Psoas muscle (tissue), 8 donors: ENCODE data around the gene SIGLEC15. TPM values are rescaled to one million over a fixed set of nuclear protein-coding genes. Genes with fewer than 3 reads are reported as not detected.

Source experiments
- ATAC-seq, 4 donors: fragments of 200-7000 bp; cut with Tn5 transposase; one replicate each; pipeline ENCODE4 v1.9.1; 2020; ENCODE audit warnings: moderate library complexity in 3 of 4, mild to moderate bottlenecking in 2 of 4
- DNase-seq, 2 donors: peaks; one replicate each; pipeline ENCODE4 v3.0.0-alpha.2; 2020
- H3K27ac ChIP-seq: fragments of 200-600 bp; one replicate; pipeline ENCODE4 v1.8.0; 2022
- H3K27me3 ChIP-seq, 3 donors: fragments of 200-600 bp in 1 of 3; one replicate each; pipeline versions ENCODE4 v1.6.1 to v1.8.0; 2013 to 2022; ENCODE audit warnings: low read length in 2 of 3, mild to moderate bottlenecking in 2 of 3, moderate library complexity in 1 of 3; ENCODE audit not compliant: insufficient read depth in 3 of 3
- H3K36me3 ChIP-seq, 2 donors: fragments of 200-600 bp in 1 of 2; one replicate each; pipeline versions ENCODE4 v1.6.1 to v1.8.0; 2013 to 2022; ENCODE audit warnings: low read depth in 1 of 2, mild to moderate bottlenecking in 1 of 2, moderate library complexity in 1 of 2; ENCODE audit not compliant: insufficient read depth in 1 of 2
- H3K4me1 ChIP-seq: fragments of 200-600 bp; one replicate; pipeline ENCODE4 v1.8.0; 2022
- H3K4me3 ChIP-seq: fragments of 200-600 bp; one replicate; pipeline ENCODE4 v1.8.0; 2022; ENCODE audit warnings: mild to moderate bottlenecking
- H3K9me3 ChIP-seq: fragments of 200-600 bp; one replicate; pipeline ENCODE4 v1.8.0; 2022
- WGBS, 3 donors: extraction: QIAGEN DNeasy Blood & Tissue Kit; methylation state at CpG; one replicate each; pipeline versions ENCODE4 v1.1.6 to v1.1.7; 2013; 5-methylcytosine and 5-hydroxymethylcytosine counted together
- intact Hi-C, 2 donors: fragments of 100-400 bp; cut with DNase I; formaldehyde crosslinking; loops; one replicate each; pipeline versions ENCODE4 v1.11.0 to v1.14.2; 2022
- polyA plus RNA-seq, 3 donors: library from polyadenylated mRNA; stranded (reverse); fragments of 200-250 nt; gene quantifications; one replicate each; pipeline ENCODE4 v1.2.3, GENCODE V29; 2013
- total RNA-seq, 4 donors: library from RNA; stranded (reverse); fragmentation: NEBNext Ultra II Directional in 2 of 4; extraction: Animal tissue kit (Norgen Biotek cat#: 25700) in 2 of 4; gene quantifications; one replicate each; pipeline versions ENCODE4 v1.2.1 to v1.2.4, GENCODE V29; 2021 to 2023
- TF ChIP-seq, protein P1 (sequence below): fragments of 200-600 bp; IDR thresholded peaks from one replicate; pipeline ENCODE4 v1.8.0; 2022; ENCODE audit warnings: antibody characterized with exemption
- donor health status: healthy with polysubstance abuse.
- donor health status: DM: no; HTN: no; CAD: no; lungs with moderate emphysema.
- donor health status: Bipolar disorder and iron deficiency.
- donor health status: healthy.
- donor health status: DM: yes; HTN: yes; CAD: no.
- donor health status: DM: no; HTN: no; CAD: no.
- donor health status: DM: no; HTN: no; CAD: no.
- donor health status: DM: yes; HTN: yes; CAD: no.

Gene SIGLEC15
- total and polyA plus RNA-seq, 7 donors, result not detected

DNA sequence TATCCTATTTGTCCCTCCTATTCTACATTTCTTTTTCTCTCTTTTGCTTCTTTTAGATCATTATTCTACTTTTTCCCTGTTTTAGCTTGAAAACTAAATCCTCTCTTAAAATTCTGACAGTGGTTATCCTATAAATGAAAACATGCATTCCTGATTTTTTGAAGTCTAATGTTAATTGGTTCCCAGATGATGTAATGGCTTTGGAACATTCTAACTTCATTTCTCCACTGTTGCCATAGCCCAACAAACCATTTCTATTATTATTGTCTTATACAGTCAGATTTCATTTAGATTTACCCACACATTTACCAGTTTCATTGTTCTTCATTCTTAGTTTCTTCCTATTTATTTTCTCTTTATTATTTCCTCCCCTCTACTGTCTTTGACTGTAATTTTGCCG, 36.5 kb downstream of the SIGLEC15 start:
- TF ChIP-seq, protein P1, sequence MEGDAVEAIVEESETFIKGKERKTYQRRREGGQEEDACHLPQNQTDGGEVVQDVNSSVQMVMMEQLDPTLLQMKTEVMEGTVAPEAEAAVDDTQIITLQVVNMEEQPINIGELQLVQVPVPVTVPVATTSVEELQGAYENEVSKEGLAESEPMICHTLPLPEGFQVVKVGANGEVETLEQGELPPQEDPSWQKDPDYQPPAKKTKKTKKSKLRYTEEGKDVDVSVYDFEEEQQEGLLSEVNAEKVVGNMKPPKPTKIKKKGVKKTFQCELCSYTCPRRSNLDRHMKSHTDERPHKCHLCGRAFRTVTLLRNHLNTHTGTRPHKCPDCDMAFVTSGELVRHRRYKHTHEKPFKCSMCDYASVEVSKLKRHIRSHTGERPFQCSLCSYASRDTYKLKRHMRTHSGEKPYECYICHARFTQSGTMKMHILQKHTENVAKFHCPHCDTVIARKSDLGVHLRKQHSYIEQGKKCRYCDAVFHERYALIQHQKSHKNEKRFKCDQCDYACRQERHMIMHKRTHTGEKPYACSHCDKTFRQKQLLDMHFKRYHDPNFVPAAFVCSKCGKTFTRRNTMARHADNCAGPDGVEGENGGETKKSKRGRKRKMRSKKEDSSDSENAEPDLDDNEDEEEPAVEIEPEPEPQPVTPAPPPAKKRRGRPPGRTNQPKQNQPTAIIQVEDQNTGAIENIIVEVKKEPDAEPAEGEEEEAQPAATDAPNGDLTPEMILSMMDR, result no peak
- 95 to 98% (median 98%) methylated on average over 1 of the region's 1 CpG for WGBS, 3 donors
- intact Hi-C loops, result loop anchor here in 1 of 2 donors (5.0 kb wide), 1 partner anchor 45 kb away; no protein-coding TSS in a partner anchor

DNA sequence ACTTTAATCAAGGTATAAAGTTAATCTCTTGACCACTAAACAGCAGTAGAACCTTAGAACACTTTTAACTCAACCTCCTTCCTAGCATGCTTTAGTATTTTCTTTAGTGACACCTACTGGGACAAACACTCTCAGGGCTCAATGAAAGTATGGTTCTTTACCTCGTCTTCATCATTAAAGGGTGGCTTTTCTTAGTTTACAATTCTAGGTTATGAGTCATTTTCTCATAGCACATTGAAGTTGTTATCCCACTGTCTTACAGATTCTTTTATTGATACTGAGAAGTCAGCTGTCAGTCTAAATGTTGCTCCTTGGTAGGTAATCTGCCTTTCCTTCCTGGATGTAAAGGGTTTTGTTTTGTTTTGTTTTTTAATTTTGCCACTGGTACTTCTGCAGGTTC, 38.0 kb downstream of the SIGLEC15 start:
- intact Hi-C loops, result loop anchor here in 1 of 2 donors (5.0 kb wide), 1 partner anchor 44 kb away; no protein-coding TSS in a partner anchor
- TF ChIP-seq, protein P1, result no peak
- Histone ChIP-seq H3K4me1 (no peaks in the 10 kb centered on the region), H3K9me3 (no peaks in the 10 kb centered on the region), H3K27me3 (no peaks in the 10 kb centered on the region), H3K36me3 (peaks cover 8 to 100% of the 10 kb centered on the region in 2 donors), H3K4me3 (no peak overlapping the region), H3K27ac (no peak overlapping the region)
- no peak for DNase-seq
- ATAC-seq, result no peak
- WGBS, 3 donors, result 91 to 96% (median 94%) methylated on average over 1 of the region's 1 CpG

More for the DNA sequence above, 36.5 kb downstream of the SIGLEC15 start:
- Histone ChIP-seq H3K36me3 (peaks cover 9 to 100% of the 10 kb centered on the region in 2 donors), H3K4me1 (no peaks in the 10 kb centered on the region), H3K27ac (no peak overlapping the region), H3K4me3 (no peak overlapping the region), H3K27me3 (no peaks in the 10 kb centered on the region), H3K9me3 (no peaks in the 10 kb centered on the region)
- DNase-seq (no peak), ATAC-seq (no peak)

DNA sequence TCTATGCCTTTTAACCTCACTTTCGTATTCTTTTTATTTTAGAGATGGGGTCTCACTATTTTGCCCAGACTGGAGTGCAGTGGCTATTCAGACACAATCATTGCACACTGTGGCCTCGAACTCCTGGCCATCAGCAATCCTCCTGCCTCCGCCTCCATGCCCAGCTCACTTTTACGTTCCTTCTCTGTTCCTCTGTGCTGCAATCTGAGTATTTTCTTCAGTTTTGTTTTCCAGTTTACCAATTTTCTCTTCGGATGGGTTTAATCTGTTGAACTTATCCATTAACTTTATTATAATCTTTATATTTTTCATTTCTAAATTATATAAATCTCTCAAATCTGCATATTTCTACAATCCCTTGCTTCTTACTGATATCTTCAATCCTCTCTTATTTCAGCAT, 38.6 kb downstream of the SIGLEC15 start:
- DNase-seq (no peak), ATAC-seq (no peak)
- WGBS, 3 donors, result 97 to 99% (median 97%) methylated on average over 5 of the region's 5 CpGs
- no peaks in the 10 kb centered on the region for H3K9me3 ChIP-seq
- TF ChIP-seq, protein P1, result no peak
- no peaks in the 10 kb centered on the region for H3K27me3 ChIP-seq
- no peak overlapping the region for H3K4me3 ChIP-seq
- H3K4me1 ChIP-seq, result no peaks in the 10 kb centered on the region
- intact Hi-C loops, result loop anchor here in 1 of 2 donors (5.0 kb wide), 1 partner anchor 43 kb away; no protein-coding TSS in a partner anchor
- H3K36me3 ChIP-seq, result peaks cover 8 to 94% of the 10 kb centered on the region in 2 donors
- no peak overlapping the region for H3K27ac ChIP-seq

DNA sequence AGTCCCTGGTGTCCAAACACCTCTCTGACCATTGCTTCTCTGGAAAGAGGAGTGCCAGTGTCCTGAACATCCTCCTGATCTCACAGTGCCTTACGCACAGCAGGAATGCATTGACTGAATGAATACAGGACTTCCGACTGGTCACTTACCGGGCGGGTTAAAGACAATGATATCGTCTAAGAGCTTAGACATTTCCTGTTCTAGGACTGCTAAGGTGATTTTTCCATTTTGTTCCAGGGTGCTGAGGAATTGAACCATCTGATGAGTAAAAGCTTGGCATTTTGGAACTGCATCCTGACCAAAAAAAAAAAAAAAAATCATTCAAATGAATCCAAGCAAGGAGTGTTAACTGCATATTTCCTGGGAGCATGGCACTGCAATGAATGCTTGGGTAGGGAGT, 40.0 kb downstream of the SIGLEC15 start:
- DNase-seq (no peak), ATAC-seq (no peak)
- Histone ChIP-seq H3K27me3 (no peaks in the 10 kb centered on the region), H3K36me3 (peaks cover 5 to 93% of the 10 kb centered on the region in 2 donors), H3K27ac (no peak overlapping the region), H3K9me3 (no peaks in the 10 kb centered on the region), H3K4me1 (no peaks in the 10 kb centered on the region), H3K4me3 (no peak overlapping the region)
- intact Hi-C loops, result no loop called here
- 94 to 98% (median 98%) methylated on average over 5 of the region's 5 CpGs for WGBS, 3 donors
- TF ChIP-seq, protein P1, result no peak

DNA sequence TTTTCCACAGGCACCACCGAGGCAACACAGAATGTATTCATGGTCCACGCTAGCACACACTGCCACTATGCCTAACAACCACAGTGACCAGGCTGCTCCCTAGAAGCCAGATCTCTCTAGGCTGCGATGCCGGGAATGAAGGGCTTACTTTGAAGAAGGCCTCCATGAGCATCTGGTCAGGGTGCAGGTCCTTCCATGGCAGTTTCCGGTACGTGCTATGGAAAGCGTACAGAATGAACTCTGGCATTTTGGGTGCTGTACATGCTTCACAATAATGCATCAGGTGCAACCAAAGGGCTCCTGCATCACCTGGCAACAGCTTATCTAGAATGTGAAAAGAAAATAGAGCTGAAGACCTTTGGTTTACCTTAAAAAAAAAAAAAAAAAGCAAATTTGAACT, 44.9 kb downstream of the SIGLEC15 start:
- WGBS, 3 donors, result 92 to 96% (median 95%) methylated on average over 7 of the region's 7 CpGs
- H3K27ac ChIP-seq, result no peak overlapping the region
- ATAC-seq (no peak), DNase-seq (no peak)
- H3K27me3 ChIP-seq, result no peaks in the 10 kb centered on the region
- intact Hi-C loops, result no loop called here
- peaks cover 5 to 89% of the 10 kb centered on the region in 2 donors for H3K36me3 ChIP-seq
- H3K9me3 ChIP-seq, result no peaks in the 10 kb centered on the region
- no peak overlapping the region for H3K4me3 ChIP-seq
- TF ChIP-seq, protein P1, result no peak
- H3K4me1 ChIP-seq, result no peaks in the 10 kb centered on the region
